ENCODE measurements around the gene DCDC2C.

DCDC2C gene

DNA sequence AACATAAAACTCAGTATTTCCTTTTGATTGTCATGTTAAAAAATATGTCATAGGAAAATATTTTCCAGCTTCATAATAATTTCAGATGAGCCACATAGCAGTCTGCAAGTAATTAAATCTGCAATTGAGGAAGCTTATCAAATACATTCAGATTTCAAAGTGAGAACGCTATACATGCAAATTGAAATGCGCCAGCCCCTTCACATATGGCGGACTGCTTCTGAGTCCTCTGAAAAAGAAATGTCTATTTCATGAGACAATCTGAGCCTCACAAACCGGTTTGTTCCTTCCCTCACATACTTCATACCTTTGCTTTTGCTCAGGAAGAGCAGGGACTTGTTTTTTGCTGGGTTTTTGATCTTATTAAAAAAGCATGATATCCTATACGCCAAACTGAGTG, 2.3 kb upstream of the DCDC2C start:
- H3K4me3 ChIP-seq (IDR thresholded peaks at IDR 0.05; ENCODE audit: insufficient read depth, low read depth, low read length): no peak overlapping the region
- H3K79me2 ChIP-seq (ENCODE audit: insufficient read depth, low read depth): no peaks in the 10 kb centered on the region
- H3K4me2 ChIP-seq: no peak overlapping the region
- H2AFZ ChIP-seq (ENCODE audit: low read depth): no peak overlapping the region
- H3K27me3 ChIP-seq (ENCODE audit: insufficient read depth, low read depth): no peaks in the 10 kb centered on the region
- H3K27ac ChIP-seq: no peak overlapping the region
- H3K9ac ChIP-seq: no peak overlapping the region
- TF ChIP-seq, protein P1, sequence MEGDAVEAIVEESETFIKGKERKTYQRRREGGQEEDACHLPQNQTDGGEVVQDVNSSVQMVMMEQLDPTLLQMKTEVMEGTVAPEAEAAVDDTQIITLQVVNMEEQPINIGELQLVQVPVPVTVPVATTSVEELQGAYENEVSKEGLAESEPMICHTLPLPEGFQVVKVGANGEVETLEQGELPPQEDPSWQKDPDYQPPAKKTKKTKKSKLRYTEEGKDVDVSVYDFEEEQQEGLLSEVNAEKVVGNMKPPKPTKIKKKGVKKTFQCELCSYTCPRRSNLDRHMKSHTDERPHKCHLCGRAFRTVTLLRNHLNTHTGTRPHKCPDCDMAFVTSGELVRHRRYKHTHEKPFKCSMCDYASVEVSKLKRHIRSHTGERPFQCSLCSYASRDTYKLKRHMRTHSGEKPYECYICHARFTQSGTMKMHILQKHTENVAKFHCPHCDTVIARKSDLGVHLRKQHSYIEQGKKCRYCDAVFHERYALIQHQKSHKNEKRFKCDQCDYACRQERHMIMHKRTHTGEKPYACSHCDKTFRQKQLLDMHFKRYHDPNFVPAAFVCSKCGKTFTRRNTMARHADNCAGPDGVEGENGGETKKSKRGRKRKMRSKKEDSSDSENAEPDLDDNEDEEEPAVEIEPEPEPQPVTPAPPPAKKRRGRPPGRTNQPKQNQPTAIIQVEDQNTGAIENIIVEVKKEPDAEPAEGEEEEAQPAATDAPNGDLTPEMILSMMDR (conservative IDR thresholded peaks at IDR 0.05; ENCODE audit: low read depth, low read length): no peak
- H3K4me1 ChIP-seq (ENCODE audit: low read depth, poor library complexity, severe bottlenecking): no peaks in the 10 kb centered on the region
- no peaks in the 10 kb centered on the region for H3K36me3 ChIP-seq (ENCODE audit: insufficient read depth)
- no peaks in the 10 kb centered on the region for H4K20me1 ChIP-seq (ENCODE audit: insufficient read depth)

- H3K27me3 ChIP-seq (ENCODE audit: insufficient read depth, low read depth): no peaks in the 10 kb centered on the region
- H3K36me3 ChIP-seq (ENCODE audit: insufficient read depth): no peaks in the 10 kb centered on the region
- H2AFZ ChIP-seq (ENCODE audit: low read depth): no peak overlapping the region
- no peaks in the 10 kb centered on the region for H3K4me1 ChIP-seq (ENCODE audit: low read depth, poor library complexity, severe bottlenecking)
- TF ChIP-seq, protein P1 (conservative IDR thresholded peaks at IDR 0.05; ENCODE audit: low read depth, low read length): no peak
- no peak overlapping the region for H3K27ac ChIP-seq
- no peaks in the 10 kb centered on the region for H4K20me1 ChIP-seq (ENCODE audit: insufficient read depth)
- no peak overlapping the region for H3K9ac ChIP-seq
- no peak overlapping the region for H3K4me2 ChIP-seq
- H3K79me2 ChIP-seq (ENCODE audit: insufficient read depth, low read depth): no peaks in the 10 kb centered on the region
- no peak overlapping the region for H3K4me3 ChIP-seq (IDR thresholded peaks at IDR 0.05; ENCODE audit: insufficient read depth, low read depth, low read length)
Measured at GRCh38 chr2:3703757-3704355, 481 bp downstream of the DCDC2C start.

DNA sequence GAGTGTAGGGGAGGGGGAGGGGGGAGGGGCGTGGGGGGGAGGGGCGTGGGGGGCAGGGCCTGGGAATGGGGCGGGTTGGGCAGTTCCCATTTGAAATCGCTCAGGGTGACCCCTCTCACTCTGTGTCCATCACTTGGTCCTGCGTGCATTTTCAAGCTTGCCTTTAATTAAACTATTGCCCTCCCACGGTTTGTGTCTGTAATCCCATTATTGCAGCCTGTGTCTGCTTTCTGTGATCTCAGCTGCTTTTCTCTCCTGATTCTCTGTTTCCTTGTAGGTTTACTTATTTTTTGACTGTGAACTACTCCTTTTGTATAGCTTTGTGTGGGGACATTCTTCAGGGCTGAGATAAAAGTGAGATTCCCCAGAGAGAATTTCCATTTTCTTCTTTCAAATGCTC, 1.3 kb downstream of the DCDC2C start:
- Histone ChIP-seq H3K79me2 (ENCODE audit: insufficient read depth, low read depth) (no peaks in the 10 kb centered on the region), H2AFZ (ENCODE audit: low read depth) (no peak overlapping the region), H3K27me3 (ENCODE audit: insufficient read depth, low read depth) (no peaks in the 10 kb centered on the region), H3K4me1 (ENCODE audit: low read depth, poor library complexity, severe bottlenecking) (no peaks in the 10 kb centered on the region), H3K9ac (no peak overlapping the region), H3K36me3 (ENCODE audit: insufficient read depth) (no peaks in the 10 kb centered on the region), H3K4me2 (no peak overlapping the region), H4K20me1 (ENCODE audit: insufficient read depth) (no peaks in the 10 kb centered on the region), H3K4me3 (IDR thresholded peaks at IDR 0.05; ENCODE audit: insufficient read depth, low read depth, low read length) (no peak overlapping the region), H3K27ac (no peak overlapping the region)
- TF ChIP-seq, protein P1 (conservative IDR thresholded peaks at IDR 0.05; ENCODE audit: low read depth, low read length): no peak

DNA sequence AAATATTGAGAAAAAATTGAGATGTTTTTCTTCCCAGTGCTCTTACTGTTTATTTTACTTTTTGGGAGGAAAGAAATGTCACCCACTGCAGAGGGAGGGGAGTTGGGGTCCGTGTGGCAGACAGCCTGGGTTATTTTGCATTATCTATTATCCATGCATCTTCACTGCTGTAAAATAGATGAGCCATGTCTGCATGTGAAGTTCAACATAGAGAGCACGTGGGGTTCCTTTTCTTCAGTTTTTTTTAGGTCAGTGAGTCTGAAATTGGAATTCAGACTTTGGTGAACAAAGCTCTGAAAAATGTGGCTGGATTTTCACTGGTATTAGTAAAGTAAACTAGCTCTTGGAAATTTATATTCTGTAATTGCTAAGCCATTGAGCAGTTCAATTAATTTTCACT, 2.4 kb downstream of the DCDC2C start:
- Histone ChIP-seq H2AFZ (ENCODE audit: low read depth) (no peak overlapping the region), H4K20me1 (ENCODE audit: insufficient read depth) (no peaks in the 10 kb centered on the region), H3K4me3 (IDR thresholded peaks at IDR 0.05; ENCODE audit: insufficient read depth, low read depth, low read length) (no peak overlapping the region), H3K9ac (no peak overlapping the region), H3K27ac (no peak overlapping the region), H3K4me2 (no peak overlapping the region), H3K27me3 (ENCODE audit: insufficient read depth, low read depth) (no peaks in the 10 kb centered on the region), H3K79me2 (ENCODE audit: insufficient read depth, low read depth) (no peaks in the 10 kb centered on the region), H3K4me1 (ENCODE audit: low read depth, poor library complexity, severe bottlenecking) (no peaks in the 10 kb centered on the region), H3K36me3 (ENCODE audit: insufficient read depth) (no peaks in the 10 kb centered on the region)
- TF ChIP-seq, protein P1 (conservative IDR thresholded peaks at IDR 0.05; ENCODE audit: low read depth, low read length): no peak
